NB4 (cell line): Measurements from ENCODE around the gene TNIP3.

ENCODE experiments used
- CTCF ChIP-seq: IDR thresholded peaks from one replicate; pipeline ENCODE4 v1.5.1; 2012; ENCODE audit warnings: low read depth, low read length
- MAX ChIP-seq: IDR thresholded peaks from 2 replicates; pipeline ENCODE4 v1.6.1; 2011; ENCODE audit warnings: low read depth, low read length
- MYC ChIP-seq: IDR thresholded peaks from 2 replicates; pipeline ENCODE4 v1.6.1; 2011; ENCODE audit warnings: low read depth, low read length
- POLR2A ChIP-seq: IDR thresholded peaks from 2 replicates; pipeline ENCODE4 v1.6.1; 2011; ENCODE audit warnings: mild to moderate bottlenecking; ENCODE audit not compliant: insufficient read length; ENCODE audit errors: extremely low read depth

GRCh38 chr4:121148621-121149020 is 15.5 kb downstream of the TNIP3 start:
- no peak for TF ChIP-seq CTCF
- no peak for TF ChIP-seq POLR2A
- TF ChIP-seq MAX = no peak
- TF ChIP-seq MYC = no peak
